Osteoblast (primary cell): Measurements from ENCODE around the gene MAGI1. TPM values are rescaled to one million over a fixed set of nuclear protein-coding genes. Genes with fewer than 3 reads are reported as not detected.

Source experiments
- DNase-seq: peaks from one replicate; pipeline ENCODE4 v3.0.0; 2011; ENCODE audit warnings: low spot score, mixed read lengths; ENCODE audit not compliant: insufficient read length; ENCODE audit errors: missing footprints
- H2AFZ ChIP-seq: 2 replicates; pipeline ENCODE4 v1.6.0; 2011; ENCODE audit warnings: mild to moderate bottlenecking, low read length
- H3K27ac ChIP-seq: 2 replicates; pipeline ENCODE4 v1.5.1; 2011; ENCODE audit warnings: mild to moderate bottlenecking, low read depth, low read length, moderate library complexity
- H3K27me3 ChIP-seq: 2 replicates; pipeline ENCODE4 v1.6.0; 2012; ENCODE audit warnings: mild to moderate bottlenecking, control low read depth, inconsistent platforms, low read length, moderate library complexity; ENCODE audit not compliant: insufficient read depth
- H3K36me3 ChIP-seq: 2 replicates; pipeline ENCODE4 v1.5.1; 2011; ENCODE audit warnings: mild to moderate bottlenecking, low read length, control low read depth, moderate library complexity; ENCODE audit not compliant: insufficient read depth
- H3K4me1 ChIP-seq: 2 replicates; pipeline ENCODE4 v1.5.1; 2011; ENCODE audit warnings: mild to moderate bottlenecking, low read length, control low read depth, moderate library complexity; ENCODE audit not compliant: insufficient read depth
- H3K4me2 ChIP-seq: 2 replicates; pipeline ENCODE4 v1.6.0; 2011; ENCODE audit warnings: mild to moderate bottlenecking, low read length; ENCODE audit not compliant: insufficient read depth
- H3K4me3 ChIP-seq: fragments of 200-600 bp; sonication (generic); 3 replicates; pipeline ENCODE4 v1.5.1; 2012; ENCODE audit warnings: mild to moderate bottlenecking, low read length, inconsistent platforms; ENCODE audit not compliant: insufficient read depth
- H3K79me2 ChIP-seq: 2 replicates; pipeline ENCODE4 v1.6.0; 2012; ENCODE audit warnings: mild to moderate bottlenecking, low read length, control low read depth, inconsistent platforms; ENCODE audit not compliant: insufficient read depth
- H3K9me3 ChIP-seq: 2 replicates; pipeline ENCODE4 v1.5.1; 2011; ENCODE audit warnings: low read depth, low read length, control low read depth
- H4K20me1 ChIP-seq: 2 replicates; pipeline ENCODE4 v1.6.0; 2012; ENCODE audit warnings: mild to moderate bottlenecking, low read length, control low read depth; ENCODE audit not compliant: insufficient read depth
- total RNA-seq: library from RNA; depleted of rRNA; stranded (reverse); fragments of >200 nt; gene quantifications from 2 replicates; pipeline ENCODE4 v1.2.3, GENCODE V29; 2012
- TF ChIP-seq, protein P1 (sequence below): IDR thresholded peaks from 2 replicates; pipeline ENCODE4 v1.5.1; 2011; ENCODE audit warnings: mild to moderate bottlenecking, low read depth, low read length, moderate library complexity; ENCODE audit errors: extremely low read depth

Gene MAGI1
- total RNA-seq, 1 donor: 66.6 TPM

DNA sequence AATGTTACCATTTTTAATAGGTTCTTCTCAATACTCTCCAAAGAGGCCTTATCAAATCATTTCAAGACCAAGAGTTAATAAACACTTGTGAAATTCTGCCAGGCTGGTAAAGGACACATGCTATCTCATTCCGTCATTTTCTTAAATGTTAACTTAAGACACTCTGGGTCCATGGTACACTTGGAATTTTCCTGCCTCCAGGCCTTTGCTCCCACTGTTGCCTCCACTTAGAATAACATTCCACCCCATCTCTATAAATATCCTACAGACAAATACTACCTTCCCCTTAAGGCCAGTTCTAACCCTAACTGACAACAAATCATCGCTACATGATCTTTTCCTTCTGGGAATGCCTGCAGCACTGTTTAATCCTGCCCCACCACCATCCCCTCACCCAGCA, 24.1 kb downstream of the MAGI1 start:
- no peaks in the 10 kb centered on the region for H3K36me3 ChIP-seq
- no peak overlapping the region for H3K4me3 ChIP-seq
- H3K27ac ChIP-seq: no peak overlapping the region
- TF ChIP-seq, protein P1, sequence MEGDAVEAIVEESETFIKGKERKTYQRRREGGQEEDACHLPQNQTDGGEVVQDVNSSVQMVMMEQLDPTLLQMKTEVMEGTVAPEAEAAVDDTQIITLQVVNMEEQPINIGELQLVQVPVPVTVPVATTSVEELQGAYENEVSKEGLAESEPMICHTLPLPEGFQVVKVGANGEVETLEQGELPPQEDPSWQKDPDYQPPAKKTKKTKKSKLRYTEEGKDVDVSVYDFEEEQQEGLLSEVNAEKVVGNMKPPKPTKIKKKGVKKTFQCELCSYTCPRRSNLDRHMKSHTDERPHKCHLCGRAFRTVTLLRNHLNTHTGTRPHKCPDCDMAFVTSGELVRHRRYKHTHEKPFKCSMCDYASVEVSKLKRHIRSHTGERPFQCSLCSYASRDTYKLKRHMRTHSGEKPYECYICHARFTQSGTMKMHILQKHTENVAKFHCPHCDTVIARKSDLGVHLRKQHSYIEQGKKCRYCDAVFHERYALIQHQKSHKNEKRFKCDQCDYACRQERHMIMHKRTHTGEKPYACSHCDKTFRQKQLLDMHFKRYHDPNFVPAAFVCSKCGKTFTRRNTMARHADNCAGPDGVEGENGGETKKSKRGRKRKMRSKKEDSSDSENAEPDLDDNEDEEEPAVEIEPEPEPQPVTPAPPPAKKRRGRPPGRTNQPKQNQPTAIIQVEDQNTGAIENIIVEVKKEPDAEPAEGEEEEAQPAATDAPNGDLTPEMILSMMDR: no peak
- H3K9me3 ChIP-seq: no peaks in the 10 kb centered on the region
- H3K4me2 ChIP-seq: no peak overlapping the region
- peaks cover 86% of the 10 kb centered on the region for H3K79me2 ChIP-seq
- H3K4me1 ChIP-seq: peaks cover 3% of the 10 kb centered on the region
- H2AFZ ChIP-seq: no peak overlapping the region
- H4K20me1 ChIP-seq: peaks cover 74% of the 10 kb centered on the region
- no peak for DNase-seq
- H3K27me3 ChIP-seq: no peaks in the 10 kb centered on the region

GRCh38 chr3:66014056-66014455, 24.7 kb downstream of the MAGI1 start:
- Histone ChIP-seq H3K27me3 (no peaks in the 10 kb centered on the region), H3K4me3 (no peak overlapping the region), H3K27ac (no peak overlapping the region), H3K36me3 (no peaks in the 10 kb centered on the region), H3K9me3 (no peaks in the 10 kb centered on the region), H4K20me1 (peaks cover 72% of the 10 kb centered on the region), H3K4me2 (no peak overlapping the region), H2AFZ (no peak overlapping the region), H3K79me2 (peaks cover 85% of the 10 kb centered on the region), H3K4me1 (peaks cover 3% of the 10 kb centered on the region)
- DNase-seq: no peak
- TF ChIP-seq, protein P1: no peak

DNA sequence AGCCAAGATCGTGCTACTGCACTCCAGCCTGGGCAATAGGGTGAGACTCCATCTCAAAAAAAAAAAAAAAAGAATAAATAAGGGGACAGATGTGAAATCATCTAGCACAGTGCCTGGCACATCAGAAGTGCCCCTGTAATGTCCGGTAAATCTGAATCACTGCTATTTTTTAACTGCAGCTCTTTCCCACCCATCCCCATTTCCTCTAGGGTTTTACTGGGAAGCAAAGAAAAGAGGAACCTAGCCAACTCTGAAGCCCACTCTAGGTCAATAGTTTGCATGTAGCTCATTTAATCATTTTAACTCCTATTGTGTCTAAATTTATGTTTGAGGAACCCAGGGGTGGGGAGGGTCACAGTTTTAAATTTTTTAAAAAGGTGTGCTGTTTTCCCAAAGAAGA, 26.0 kb downstream of the MAGI1 start:
- DNase-seq: no peak
- H3K4me3 ChIP-seq: no peak overlapping the region
- no peak overlapping the region for H3K27ac ChIP-seq
- H3K27me3 ChIP-seq: no peaks in the 10 kb centered on the region
- H3K9me3 ChIP-seq: no peaks in the 10 kb centered on the region
- peaks cover 70% of the 10 kb centered on the region for H4K20me1 ChIP-seq
- TF ChIP-seq, protein P1: no peak
- H2AFZ ChIP-seq: no peak overlapping the region
- peaks cover 3% of the 10 kb centered on the region for H3K4me1 ChIP-seq
- no peaks in the 10 kb centered on the region for H3K36me3 ChIP-seq
- peaks cover 84% of the 10 kb centered on the region for H3K79me2 ChIP-seq
- no peak overlapping the region for H3K4me2 ChIP-seq

DNA sequence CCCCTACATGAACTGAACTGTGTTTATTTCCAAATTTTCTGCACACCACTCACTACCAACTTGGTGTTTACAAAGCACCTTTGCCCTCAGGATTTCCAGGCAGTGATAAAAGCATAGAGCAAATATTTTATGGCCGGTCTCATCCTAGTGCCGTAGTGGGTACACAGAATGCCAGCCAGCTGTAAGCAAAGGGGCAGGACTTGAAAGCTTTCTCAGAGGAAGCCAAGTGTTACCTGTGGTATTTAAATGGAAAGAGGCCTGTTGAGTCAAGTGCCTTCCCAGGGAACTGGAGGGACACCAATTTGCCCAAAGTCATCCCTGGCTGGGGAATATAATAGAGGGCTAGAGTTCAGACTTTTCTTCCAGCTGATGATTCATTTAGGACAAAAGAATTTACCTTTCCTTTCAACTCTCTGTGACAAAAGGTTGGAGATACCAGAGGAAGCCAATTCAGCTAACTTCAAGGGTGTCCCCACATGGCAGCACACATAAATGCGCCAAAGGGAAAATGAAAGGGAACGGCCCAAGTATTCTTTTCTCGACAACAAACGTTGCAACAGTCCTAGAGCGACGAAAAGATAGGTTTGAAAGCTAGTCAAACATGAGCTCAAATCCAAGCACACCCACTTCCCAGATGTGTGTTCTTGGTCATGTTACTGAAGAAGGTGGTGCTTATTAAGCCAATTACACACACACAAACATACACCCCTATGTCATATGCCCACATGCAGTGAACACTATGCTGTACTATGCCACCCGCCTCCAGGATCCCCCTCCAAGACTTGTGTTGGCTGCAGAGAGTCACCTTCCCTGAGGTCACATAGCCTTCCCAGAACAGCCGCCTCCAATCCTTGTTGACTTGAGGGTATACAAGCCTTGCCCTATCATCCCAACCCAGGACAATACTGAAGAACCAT, 27.7 kb downstream of the MAGI1 start:
- H3K27me3 ChIP-seq: no peaks in the 10 kb centered on the region
- no peak overlapping the region for H3K27ac ChIP-seq

More for the DNA sequence above, 27.7 kb downstream of the MAGI1 start:
- Histone ChIP-seq H4K20me1 (peaks cover 68% of the 10 kb centered on the region), H3K9me3 (no peaks in the 10 kb centered on the region), H3K4me2 (no peak overlapping the region), H3K4me3 (no peak overlapping the region), H3K79me2 (peaks cover 83% of the 10 kb centered on the region), H3K4me1 (peaks cover 3% of the 10 kb centered on the region), H2AFZ (no peak overlapping the region), H3K36me3 (no peaks in the 10 kb centered on the region)
- DNase-seq: no peak
- TF ChIP-seq, protein P1: no peak
